PFSK-1 (cell line): ENCODE results near the gene CLTCL1.

ENCODE experiments used
- POLR2AphosphoS5 ChIP-seq: IDR thresholded peaks from 2 replicates; pipeline ENCODE4 v1.6.1; 2012; ENCODE audit warnings: low read depth, mild to moderate bottlenecking, control low read depth, low read length, moderate library complexity
- TAF1 ChIP-seq: IDR thresholded peaks from 2 replicates; pipeline ENCODE4 v1.6.1; 2012; ENCODE audit warnings: low read length, control low read depth, borderline replicate concordance; ENCODE audit not compliant: insufficient read depth
- TF ChIP-seq, protein P1 (sequence below), 2 experiments: IDR thresholded peaks; 2 replicates each; pipeline versions ENCODE4 v1.6.1 to v1.8.0; 2011 to 2012; ENCODE audit warnings: low read depth in 2 of 2, low read length in 2 of 2, control low read depth in 1 of 2, inconsistent platforms in 1 of 2, mild to moderate bottlenecking in 1 of 2, moderate library complexity in 1 of 2; ENCODE audit not compliant: insufficient read depth in 1 of 2

DNA sequence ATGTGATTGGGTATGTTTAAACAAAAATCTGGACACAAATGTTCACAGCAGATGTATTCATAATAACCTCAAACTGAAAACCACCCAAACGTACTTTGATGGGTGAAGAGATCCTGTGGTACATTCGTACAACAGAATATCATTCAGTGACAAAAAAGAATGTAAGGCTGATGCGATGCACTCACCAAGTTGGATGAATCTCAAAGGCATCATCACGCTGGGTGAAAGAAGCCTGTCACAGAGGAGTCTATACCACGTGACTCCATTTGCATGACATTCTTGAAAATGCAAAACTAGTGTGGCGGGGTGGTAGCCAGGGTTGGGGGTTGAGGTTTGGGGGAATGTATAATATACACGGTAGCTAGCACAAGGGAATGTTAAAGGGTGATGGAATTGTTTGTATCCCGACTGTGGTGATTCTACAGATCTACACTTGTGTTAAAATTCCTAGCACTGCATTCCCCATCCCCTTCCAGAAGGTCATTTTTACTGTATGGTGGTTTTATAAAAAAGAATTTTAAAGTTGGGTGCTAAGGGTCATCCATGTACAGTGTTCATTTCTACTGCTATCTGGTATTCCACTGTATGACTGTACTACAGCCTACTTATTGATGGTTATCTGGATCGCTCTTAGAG lies 78.0 kb downstream of the CLTCL1 start:
- TF ChIP-seq POLR2AphosphoS5 (no peak), TAF1 (no peak)
- TF ChIP-seq, protein P1, sequence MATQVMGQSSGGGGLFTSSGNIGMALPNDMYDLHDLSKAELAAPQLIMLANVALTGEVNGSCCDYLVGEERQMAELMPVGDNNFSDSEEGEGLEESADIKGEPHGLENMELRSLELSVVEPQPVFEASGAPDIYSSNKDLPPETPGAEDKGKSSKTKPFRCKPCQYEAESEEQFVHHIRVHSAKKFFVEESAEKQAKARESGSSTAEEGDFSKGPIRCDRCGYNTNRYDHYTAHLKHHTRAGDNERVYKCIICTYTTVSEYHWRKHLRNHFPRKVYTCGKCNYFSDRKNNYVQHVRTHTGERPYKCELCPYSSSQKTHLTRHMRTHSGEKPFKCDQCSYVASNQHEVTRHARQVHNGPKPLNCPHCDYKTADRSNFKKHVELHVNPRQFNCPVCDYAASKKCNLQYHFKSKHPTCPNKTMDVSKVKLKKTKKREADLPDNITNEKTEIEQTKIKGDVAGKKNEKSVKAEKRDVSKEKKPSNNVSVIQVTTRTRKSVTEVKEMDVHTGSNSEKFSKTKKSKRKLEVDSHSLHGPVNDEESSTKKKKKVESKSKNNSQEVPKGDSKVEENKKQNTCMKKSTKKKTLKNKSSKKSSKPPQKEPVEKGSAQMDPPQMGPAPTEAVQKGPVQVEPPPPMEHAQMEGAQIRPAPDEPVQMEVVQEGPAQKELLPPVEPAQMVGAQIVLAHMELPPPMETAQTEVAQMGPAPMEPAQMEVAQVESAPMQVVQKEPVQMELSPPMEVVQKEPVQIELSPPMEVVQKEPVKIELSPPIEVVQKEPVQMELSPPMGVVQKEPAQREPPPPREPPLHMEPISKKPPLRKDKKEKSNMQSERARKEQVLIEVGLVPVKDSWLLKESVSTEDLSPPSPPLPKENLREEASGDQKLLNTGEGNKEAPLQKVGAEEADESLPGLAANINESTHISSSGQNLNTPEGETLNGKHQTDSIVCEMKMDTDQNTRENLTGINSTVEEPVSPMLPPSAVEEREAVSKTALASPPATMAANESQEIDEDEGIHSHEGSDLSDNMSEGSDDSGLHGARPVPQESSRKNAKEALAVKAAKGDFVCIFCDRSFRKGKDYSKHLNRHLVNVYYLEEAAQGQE (IDR thresholded peaks at IDR 0.05; ENCODE audit: insufficient read depth in 1 of 2, low read depth in 2 of 2, low read length in 2 of 2) = no peak
